GM12878 (cell line): Measurements from ENCODE around the gene CILP. TPM values are rescaled to one million over a fixed set of nuclear protein-coding genes. Genes with fewer than 3 reads are reported as not detected.

Source experiments
- ATAC-seq: fragments of 200-7000 bp; cut with Tn5 transposase; 3 replicates; pipeline ENCODE4 v1.9.1; 2020; ENCODE audit warnings: mild to moderate bottlenecking, moderate library complexity
- BruUV-seq: library from RNA; stranded (reverse); fragments of 400-500 nt; replicated peaks from 2 replicates; lab custom pipeline; 2021; lab: Mats Ljungman, UMichigan
- CTCF ChIA-PET: fragments of 300-600 bp; sonication (Branson Sonifier 250); formaldehyde crosslinking; extraction: SDS; loops from one replicate; lab custom pipeline; 2021; ENCODE audit warnings: inconsistent platforms; lab: Yijun Ruan, JAX
- POLR2A ChIA-PET: fragments of 350-600 bp; formaldehyde crosslinking; extraction: SDS; loops from one replicate; lab custom pipeline; 2021; ENCODE audit warnings: inconsistent platforms; lab: Charles Lee
- RAD21 ChIA-PET: fragments of 300-600 bp; sonication (Branson Sonifier 250); formaldehyde crosslinking; loops from one replicate; lab custom pipeline; 2023; ENCODE audit warnings: antibody characterized with exemption; ENCODE audit not compliant: unreplicated experiment; lab: Charles Lee
- SMC1A ChIA-PET: fragments of 300-600 bp; sonication (Branson Sonifier 250); formaldehyde crosslinking; loops from one replicate; lab custom pipeline; 2023; ENCODE audit not compliant: unreplicated experiment, uncharacterized antibody; lab: Charles Lee
- DNase-seq: peaks from one replicate; pipeline ENCODE4 v3.0.0-alpha.2; 2011; ENCODE audit warnings: low read depth, low spot score
- FAIRE-seq: peaks from 3 replicates; lab custom pipeline; 2011; peaks lifted over from hg19 to GRCh38; lab: Jason Lieb, UNC
- H2AFZ ChIP-seq: 2 replicates; pipeline ENCODE4 v1.6.0; 2011; ENCODE audit warnings: low read depth, low read length, control low read depth; ENCODE audit not compliant: control insufficient read depth
- H3K27ac ChIP-seq: 2 replicates; pipeline ENCODE4 v1.5.1; 2011; ENCODE audit warnings: control low read depth; ENCODE audit not compliant: control insufficient read depth, insufficient read depth
- H3K27me3 ChIP-seq, 2 experiments: replicated peaks in 1 of 2; 2 replicates each; pipeline versions ENCODE4 v1.6.0 to v1.6.1; 2011; ENCODE audit warnings: low read length in 1 of 2; ENCODE audit not compliant: control insufficient read depth in 2 of 2, insufficient read depth in 2 of 2
- H3K36me3 ChIP-seq, 2 experiments: 2 replicates each; pipeline ENCODE4 v1.5.1; 2011; ENCODE audit warnings: low read length in 1 of 2; ENCODE audit not compliant: control insufficient read depth in 2 of 2, insufficient read depth in 2 of 2
- H3K4me1 ChIP-seq: 2 replicates; pipeline ENCODE4 v1.6.1; 2011; ENCODE audit warnings: mild to moderate bottlenecking, low read length, moderate library complexity, mixed read lengths; ENCODE audit not compliant: control insufficient read depth, insufficient read depth
- H3K4me2 ChIP-seq: 2 replicates; pipeline ENCODE4 v1.6.0; 2011; ENCODE audit warnings: control low read depth; ENCODE audit not compliant: control insufficient read depth, insufficient read depth
- H3K4me3 ChIP-seq: fragments of 200-600 bp; sonication (generic); 2 replicates; pipeline ENCODE4 v1.5.1; 2016
- H3K79me2 ChIP-seq: 2 replicates; pipeline ENCODE4 v1.6.0; 2011; ENCODE audit warnings: low read length; ENCODE audit not compliant: control insufficient read depth, insufficient read depth
- H3K9ac ChIP-seq: 2 replicates; pipeline ENCODE4 v1.8.0; 2011; ENCODE audit warnings: low read length, control low read depth, mixed read lengths; ENCODE audit not compliant: control insufficient read depth, insufficient read depth
- H3K9me3 ChIP-seq: replicated peaks from 3 replicates; pipeline ENCODE4 v1.5.1; 2011; ENCODE audit warnings: mild to moderate bottlenecking, low read length; ENCODE audit not compliant: control insufficient read depth, insufficient read depth
- H4K20me1 ChIP-seq: 2 replicates; pipeline ENCODE4 v1.6.0; 2011; ENCODE audit not compliant: control insufficient read depth, insufficient read depth
- CREM ChIP-seq: IDR thresholded peaks from 2 replicates; pipeline ENCODE4 v1.6.1; 2014; ENCODE audit warnings: antibody characterized with exemption, low read depth
- FOXM1 ChIP-seq: IDR thresholded peaks from 2 replicates; pipeline ENCODE4 v1.6.1; 2012; ENCODE audit warnings: low read depth, mild to moderate bottlenecking, inconsistent platforms, low read length, moderate library complexity
- GABPA ChIP-seq: IDR thresholded peaks from 2 replicates; pipeline ENCODE4 v1.6.1; 2014; ENCODE audit warnings: antibody characterized with exemption, low read depth, mild to moderate bottlenecking, inconsistent platforms
- HDGF ChIP-seq: fragments of 450-650 bp; IDR thresholded peaks from 2 replicates; pipeline ENCODE4 v1.6.1; 2016; ENCODE audit warnings: antibody characterized with exemption
- IKZF1 ChIP-seq: fragments of 450-650 bp; conservative IDR thresholded peaks from 2 replicates; pipeline ENCODE4 v1.6.1; 2017; ENCODE audit warnings: antibody characterized with exemption, mild to moderate bottlenecking
- JUNB ChIP-seq: IDR thresholded peaks from 2 replicates; pipeline ENCODE4 v1.6.1; 2016; ENCODE audit warnings: antibody characterized with exemption, mild to moderate bottlenecking
- MLLT1 ChIP-seq: fragments of 450-650 bp; IDR thresholded peaks from 2 replicates; pipeline ENCODE4 v1.6.1; 2016; ENCODE audit warnings: mild to moderate bottlenecking
- TAF1 ChIP-seq: IDR thresholded peaks from 2 replicates; pipeline ENCODE4 v1.6.1; 2011; ENCODE audit warnings: mild to moderate bottlenecking, low read depth, low read length, borderline replicate concordance
- ZNF274 ChIP-seq: IDR thresholded peaks from one replicate; pipeline ENCODE4 v1.8.0; 2011; ENCODE audit not compliant: insufficient read length, insufficient read depth
- ZNF687 ChIP-seq: fragments of 450-650 bp; IDR thresholded peaks from 2 replicates; pipeline ENCODE4 v1.6.1; 2017; ENCODE audit warnings: mild to moderate bottlenecking, moderate library complexity
- in situ Hi-C: fragments of 300-500 bp; cut with MboI; formaldehyde crosslinking; loops from 9 replicates; pipeline ENCODE4 v1.14.3; 2018; ENCODE audit warnings: mixed read lengths
- intact Hi-C: fragments of 100-400 bp; cut with micrococcal nuclease; formaldehyde crosslinking; loops from one replicate; pipeline ENCODE4 v1.14.2; 2022; ENCODE audit not compliant: unreplicated experiment
- polyA plus RNA-seq, 11 experiments: library from polyadenylated mRNA; depleted of rRNA in 4 of 11; unstranded in 6 of 11; stranded (reverse) in 5 of 11; fragments of >200 nt; fragmentation: Nextera tagmentation in 4 of 11; fragmentation: Illumina TruSeq in 1 of 11; extraction: Ambion mirVana in 4 of 11; extraction: Trizol in 1 of 11; gene quantifications; 1 replicate in 1 of 11; 2 replicates in 10 of 11; pipeline versions ENCODE4 v1.2.1 to v1.2.3, GENCODE V29; 2011 to 2016; ENCODE audit warnings: inconsistent platforms in 2 of 11, missing spikeins in 2 of 11, low read depth in 1 of 11
- total RNA-seq, 4 experiments: library from RNA; depleted of rRNA in 3 of 4; stranded (reverse); fragments of >200 nt in 3 of 4; fragmentation: Illumina TruSeq in 1 of 4; extraction: Trizol in 1 of 4; gene quantifications; 2 replicates each; pipeline versions ENCODE4 v1.2.1 to v1.2.3, GENCODE V29; 2013 to 2021
- TF ChIP-seq, protein P1 (sequence below): fragments of 450-650 bp; IDR thresholded peaks from 2 replicates; pipeline ENCODE4 v1.6.1; 2017; ENCODE audit warnings: borderline replicate concordance
- TF ChIP-seq, protein P2 (sequence below): IDR thresholded peaks from 2 replicates; pipeline ENCODE4 v1.6.1; 2012; ENCODE audit warnings: improper control_type of control experiment, low read depth, low read length; ENCODE audit not compliant: insufficient replicate concordance

The CILP gene
- total and polyA plus RNA-seq, 10 of the 15 experiments (the other 5 are each of a cell fraction or from before 2014, with no cell fraction given), result 0.03 to 0.06 (median 0.04) TPM; not detected in 4

- BruUV-seq, result no TSS peak
- SMC1A ChIA-PET, result no interaction called here
- CTCF ChIA-PET, result no interaction called here
- FAIRE-seq (no peak), ATAC-seq (no peak), DNase-seq (no peak)
- in situ Hi-C loops (no loop called here), intact Hi-C loops (no loop called here)
- POLR2A ChIA-PET, result interaction anchor here (0.7 kb wide), 1 partner anchor 61 kb away, joined by 3 read pairs; the partner anchor contains the start of gene UBAP1L
- RAD21 ChIA-PET, result no interaction called here
- Histone ChIP-seq H3K9ac (no peak overlapping the region), H3K79me2 (peaks cover 11% of the 10 kb centered on the region), H3K4me1 (peaks cover 4% of the 10 kb centered on the region; the same call in 1 of the 2 replicates), H3K36me3 (peaks cover 2 to 20% of the 10 kb centered on the region in 2 experiments; a peak in 3 of 4 replicates), H3K27ac (no peak overlapping the region), H4K20me1 (no peaks in the 10 kb centered on the region), H3K27me3 (no peaks in the 10 kb centered on the region), H3K9me3 (no peaks in the 10 kb centered on the region), H2AFZ (no peak overlapping the region), H3K4me3 (no peak overlapping the region), H3K4me2 (no peak overlapping the region)
- TF ChIP-seq ZNF687, result no peak
- TF ChIP-seq ZNF274, result no peak
- no peak for TF ChIP-seq HDGF
- no peak for TF ChIP-seq JUNB
- TF ChIP-seq IKZF1, result no peak
- TF ChIP-seq, protein P1, sequence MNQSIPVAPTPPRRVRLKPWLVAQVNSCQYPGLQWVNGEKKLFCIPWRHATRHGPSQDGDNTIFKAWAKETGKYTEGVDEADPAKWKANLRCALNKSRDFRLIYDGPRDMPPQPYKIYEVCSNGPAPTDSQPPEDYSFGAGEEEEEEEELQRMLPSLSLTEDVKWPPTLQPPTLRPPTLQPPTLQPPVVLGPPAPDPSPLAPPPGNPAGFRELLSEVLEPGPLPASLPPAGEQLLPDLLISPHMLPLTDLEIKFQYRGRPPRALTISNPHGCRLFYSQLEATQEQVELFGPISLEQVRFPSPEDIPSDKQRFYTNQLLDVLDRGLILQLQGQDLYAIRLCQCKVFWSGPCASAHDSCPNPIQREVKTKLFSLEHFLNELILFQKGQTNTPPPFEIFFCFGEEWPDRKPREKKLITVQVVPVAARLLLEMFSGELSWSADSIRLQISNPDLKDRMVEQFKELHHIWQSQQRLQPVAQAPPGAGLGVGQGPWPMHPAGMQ, result no peak
- TF ChIP-seq GABPA, result no peak
- no peak for TF ChIP-seq TAF1
- TF ChIP-seq FOXM1, result no peak
- TF ChIP-seq MLLT1, result no peak
- no peak for TF ChIP-seq CREM
- TF ChIP-seq, protein P2, sequence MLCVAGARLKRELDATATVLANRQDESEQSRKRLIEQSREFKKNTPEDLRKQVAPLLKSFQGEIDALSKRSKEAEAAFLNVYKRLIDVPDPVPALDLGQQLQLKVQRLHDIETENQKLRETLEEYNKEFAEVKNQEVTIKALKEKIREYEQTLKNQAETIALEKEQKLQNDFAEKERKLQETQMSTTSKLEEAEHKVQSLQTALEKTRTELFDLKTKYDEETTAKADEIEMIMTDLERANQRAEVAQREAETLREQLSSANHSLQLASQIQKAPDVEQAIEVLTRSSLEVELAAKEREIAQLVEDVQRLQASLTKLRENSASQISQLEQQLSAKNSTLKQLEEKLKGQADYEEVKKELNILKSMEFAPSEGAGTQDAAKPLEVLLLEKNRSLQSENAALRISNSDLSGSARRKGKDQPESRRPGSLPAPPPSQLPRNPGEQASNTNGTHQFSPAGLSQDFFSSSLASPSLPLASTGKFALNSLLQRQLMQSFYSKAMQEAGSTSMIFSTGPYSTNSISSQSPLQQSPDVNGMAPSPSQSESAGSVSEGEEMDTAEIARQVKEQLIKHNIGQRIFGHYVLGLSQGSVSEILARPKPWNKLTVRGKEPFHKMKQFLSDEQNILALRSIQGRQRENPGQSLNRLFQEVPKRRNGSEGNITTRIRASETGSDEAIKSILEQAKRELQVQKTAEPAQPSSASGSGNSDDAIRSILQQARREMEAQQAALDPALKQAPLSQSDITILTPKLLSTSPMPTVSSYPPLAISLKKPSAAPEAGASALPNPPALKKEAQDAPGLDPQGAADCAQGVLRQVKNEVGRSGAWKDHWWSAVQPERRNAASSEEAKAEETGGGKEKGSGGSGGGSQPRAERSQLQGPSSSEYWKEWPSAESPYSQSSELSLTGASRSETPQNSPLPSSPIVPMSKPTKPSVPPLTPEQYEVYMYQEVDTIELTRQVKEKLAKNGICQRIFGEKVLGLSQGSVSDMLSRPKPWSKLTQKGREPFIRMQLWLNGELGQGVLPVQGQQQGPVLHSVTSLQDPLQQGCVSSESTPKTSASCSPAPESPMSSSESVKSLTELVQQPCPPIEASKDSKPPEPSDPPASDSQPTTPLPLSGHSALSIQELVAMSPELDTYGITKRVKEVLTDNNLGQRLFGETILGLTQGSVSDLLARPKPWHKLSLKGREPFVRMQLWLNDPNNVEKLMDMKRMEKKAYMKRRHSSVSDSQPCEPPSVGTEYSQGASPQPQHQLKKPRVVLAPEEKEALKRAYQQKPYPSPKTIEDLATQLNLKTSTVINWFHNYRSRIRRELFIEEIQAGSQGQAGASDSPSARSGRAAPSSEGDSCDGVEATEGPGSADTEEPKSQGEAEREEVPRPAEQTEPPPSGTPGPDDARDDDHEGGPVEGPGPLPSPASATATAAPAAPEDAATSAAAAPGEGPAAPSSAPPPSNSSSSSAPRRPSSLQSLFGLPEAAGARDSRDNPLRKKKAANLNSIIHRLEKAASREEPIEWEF, result no peak
Observed at GRCh38 chr15:65176056-65176455, 35.2 kb downstream of the CILP start.
